Measurements from ENCODE around the gene PAX7.
"Not testable (repeated sequence)": the region's sequence is repeated elsewhere in the genome, so short reads cannot be mapped to it uniquely, and the experiment has no call there.

The PAX7 gene

GRCh38 chr1:18686540-18686939 lies 55.9 kb downstream of the PAX7 start:
- TF ChIP-seq CTCF (conservative IDR thresholded peaks at IDR 0.05) (no peak), ZFX (IDR thresholded peaks at IDR 0.05) (no peak)

GRCh38 chr1:18687273-18687672 lies 56.6 kb downstream of the PAX7 start:
- H3K27ac ChIP-seq = no peak overlapping the region
- TF ChIP-seq CTCF (conservative IDR thresholded peaks at IDR 0.05) = no peak
- no peak for TF ChIP-seq ZFX (IDR thresholded peaks at IDR 0.05)

More at GRCh38 chr1:18686540-18686939, 55.9 kb downstream of the PAX7 start:
- H3K27ac ChIP-seq = no peak overlapping the region

GRCh38 chr1:18691648-18692047 lies 61.0 kb downstream of the PAX7 start:
- no peak for TF ChIP-seq ZFX (IDR thresholded peaks at IDR 0.05)
- TF ChIP-seq CTCF (conservative IDR thresholded peaks at IDR 0.05) = no peak
- no peak overlapping the region for H3K27ac ChIP-seq

GRCh38 chr1:18693256-18694098 lies 62.8 kb downstream of the PAX7 start:
- no peak for TF ChIP-seq ZFX (IDR thresholded peaks at IDR 0.05)
- TF ChIP-seq CTCF (conservative IDR thresholded peaks at IDR 0.05) = no peak
- H3K27ac ChIP-seq = no peak overlapping the region

GRCh38 chr1:18694289-18694688 lies 63.6 kb downstream of the PAX7 start:
- H3K27ac ChIP-seq = not testable (repeated sequence)

GRCh38 chr1:18697541-18697940 lies 66.9 kb downstream of the PAX7 start:
- TF ChIP-seq CTCF (conservative IDR thresholded peaks at IDR 0.05) = no peak
- TF ChIP-seq ZFX (IDR thresholded peaks at IDR 0.05) = no peak
- H3K27ac ChIP-seq = no peak overlapping the region

- H3K27ac ChIP-seq = no peak overlapping the region
- TF ChIP-seq CTCF (conservative IDR thresholded peaks at IDR 0.05) (no peak), ZFX (IDR thresholded peaks at IDR 0.05) (no peak)
Measured at GRCh38 chr1:18700530-18700929, 69.9 kb downstream of the PAX7 start.

GRCh38 chr1:18701183-18701582 lies 70.5 kb downstream of the PAX7 start:
- H3K27ac ChIP-seq = no peak overlapping the region
- no peak for TF ChIP-seq CTCF (conservative IDR thresholded peaks at IDR 0.05)
- TF ChIP-seq ZFX (IDR thresholded peaks at IDR 0.05) = no peak

Measured in C4-2B (cell line).